Measurements from ENCODE around the gene ZDHHC3.

Gene ZDHHC3

GRCh38 chr3:44909063-44909462 is 66.9 kb downstream of the ZDHHC3 start:
- TF ChIP-seq TEAD4 (IDR thresholded peaks at IDR 0.05) = no peak
- TF ChIP-seq RAD21 (IDR thresholded peaks at IDR 0.05; ENCODE audit: low read depth) = no peak
- TF ChIP-seq REST (IDR thresholded peaks at IDR 0.05; ENCODE audit: low read depth) = no peak
- no peak for TF ChIP-seq USF1 (IDR thresholded peaks at IDR 0.05)
- TF ChIP-seq TAF1 (IDR thresholded peaks at IDR 0.05; ENCODE audit: low read depth) = no peak
- no peak for TF ChIP-seq EGR1 (IDR thresholded peaks at IDR 0.05)
- no peak for TF ChIP-seq CREB1 (IDR thresholded peaks at IDR 0.05; ENCODE audit: low read depth)
- TF ChIP-seq CEBPB (IDR thresholded peaks at IDR 0.05) = no peak
- TF ChIP-seq FOXM1 (IDR thresholded peaks at IDR 0.05; ENCODE audit: borderline replicate concordance, low read depth) = no peak

GRCh38 chr3:44907612-44908011 is 68.4 kb downstream of the ZDHHC3 start:
- TF ChIP-seq EP300 (IDR thresholded peaks at IDR 0.05; ENCODE audit: borderline replicate concordance) (no peak), MAX (IDR thresholded peaks at IDR 0.05) (no peak), CREB1 (IDR thresholded peaks at IDR 0.05; ENCODE audit: low read depth) (no peak), USF1 (IDR thresholded peaks at IDR 0.05) (no peak), TCF12 (IDR thresholded peaks at IDR 0.05; ENCODE audit: low read depth) (no peak)

- TF ChIP-seq CEBPB (IDR thresholded peaks at IDR 0.05) = no peak
- TF ChIP-seq TCF12 (IDR thresholded peaks at IDR 0.05; ENCODE audit: low read depth) = no peak
Measured at GRCh38 chr3:44906997-44907396, 69.0 kb downstream of the ZDHHC3 start.

GRCh38 chr3:44905446-44906157 is 70.4 kb downstream of the ZDHHC3 start:
- TF ChIP-seq MAX (IDR thresholded peaks at IDR 0.05) (no peak), REST (IDR thresholded peaks at IDR 0.05; ENCODE audit: low read depth) (no peak), EP300 (IDR thresholded peaks at IDR 0.05; ENCODE audit: borderline replicate concordance) (no peak), FOXM1 (IDR thresholded peaks at IDR 0.05; ENCODE audit: borderline replicate concordance, low read depth) (no peak), YY1 (IDR thresholded peaks at IDR 0.05; ENCODE audit: low read depth) (no peak), NFIC (IDR thresholded peaks at IDR 0.05) (no peak), RAD21 (IDR thresholded peaks at IDR 0.05; ENCODE audit: low read depth) (no peak), EGR1 (IDR thresholded peaks at IDR 0.05) (no peak), TEAD4 (IDR thresholded peaks at IDR 0.05) (no peak), TCF12 (IDR thresholded peaks at IDR 0.05; ENCODE audit: low read depth) (no peak), CEBPB (IDR thresholded peaks at IDR 0.05) (no peak)

GRCh38 chr3:44903751-44904150 is 72.2 kb downstream of the ZDHHC3 start:
- TF ChIP-seq EP300 (IDR thresholded peaks at IDR 0.05; ENCODE audit: borderline replicate concordance) (no peak), TAF1 (IDR thresholded peaks at IDR 0.05; ENCODE audit: low read depth) (no peak), REST (IDR thresholded peaks at IDR 0.05; ENCODE audit: low read depth) (no peak), CEBPB (IDR thresholded peaks at IDR 0.05) (no peak), YY1 (IDR thresholded peaks at IDR 0.05; ENCODE audit: low read depth) (no peak)

Data from Ishikawa (cell line).